ENCODE measurements around the gene ST6GALNAC1. TPM values are rescaled to one million over a fixed set of nuclear protein-coding genes. Genes with fewer than 3 reads are reported as not detected.

The ST6GALNAC1 gene
- total and polyA plus RNA-seq, 2 donors (not counting 3 experiments of a cell fraction or from before 2014, with no cell fraction given): 0.19 to 0.55 TPM

DNA sequence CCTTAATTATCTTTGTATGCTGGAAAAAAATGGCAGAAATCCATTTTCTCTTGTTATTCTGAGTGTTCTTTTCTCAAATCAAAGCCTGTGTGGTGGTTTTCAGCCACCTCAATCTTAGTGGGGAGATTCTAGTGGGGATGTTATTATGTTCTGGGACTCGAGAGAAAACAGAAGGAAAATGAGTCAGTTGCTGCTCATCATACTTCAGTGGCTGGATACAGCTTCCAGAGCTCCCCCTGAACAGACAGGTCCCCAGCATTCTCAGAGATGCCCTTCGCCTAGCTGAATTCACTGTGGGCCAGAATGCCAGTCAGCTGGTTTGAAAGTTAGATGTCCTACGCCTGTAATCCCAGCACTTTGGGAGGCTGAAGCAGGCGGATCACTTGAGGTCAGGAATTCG, 8.5 kb downstream of the ST6GALNAC1 start:
- no peaks in the 10 kb centered on the region for H3K36me3 ChIP-seq (ENCODE audit: control insufficient read depth in 2 of 2, extremely low read depth in 1 of 2, insufficient read depth in 2 of 2, low read length in 2 of 2)
- intact Hi-C loops (cut with micrococcal nuclease): no loop called here
- dilution Hi-C loops (cut with MboI; ENCODE audit: extremely low pct_ligation_motif_present, low sequenced_read_pairs): no loop called here
- TF ChIP-seq GATA2 (IDR thresholded peaks at IDR 0.05; ENCODE audit: insufficient read depth, insufficient read length, low read depth, low read length) (no peak), FOS (IDR thresholded peaks at IDR 0.05; ENCODE audit: borderline replicate concordance, insufficient read depth, low read length) (peak; percentile 50), JUN (IDR thresholded peaks at IDR 0.05; ENCODE audit: borderline replicate concordance, insufficient read depth, insufficient read length, low read depth) (no peak)
- H3K4me2 ChIP-seq (ENCODE audit: insufficient read depth, low read length): no peak overlapping the region
- H3K9ac ChIP-seq (replicated peaks; ENCODE audit: extremely low read depth, insufficient read depth, low read length): no peak overlapping the region
- no peaks in the 10 kb centered on the region for H3K79me2 ChIP-seq (ENCODE audit: control insufficient read depth, insufficient read depth, low read length)
- no peaks in the 10 kb centered on the region for H3K4me1 ChIP-seq (ENCODE audit: control insufficient read depth, extremely low read depth, insufficient read depth, low read length)
- BruUV-seq (replicated peaks): no TSS peak
- H3K9me1 ChIP-seq (replicated peaks; ENCODE audit: control insufficient read depth, extremely low read depth, insufficient read depth, low read length): no peaks in the 10 kb centered on the region
- H3K4me3 ChIP-seq (replicated peaks in 1 of 3; ENCODE audit: insufficient read depth in 1 of 3, low read depth in 1 of 3, low read length in 3 of 3): no peak overlapping the region
- peaks cover 0 to 2% of the 10 kb centered on the region in 2 experiments for H3K27me3 ChIP-seq (ENCODE audit: control insufficient read depth in 2 of 2, insufficient read depth in 2 of 2, low read length in 2 of 2)
- CTCF ChIA-PET: interaction anchor here (1.2 to 5.2 kb wide), 2 partner anchors 11 to 77 kb away, joined by 3 to 30 read pairs; no protein-coding TSS in a partner anchor
- no peak for FAIRE-seq
- no peaks in the 10 kb centered on the region for H4K20me1 ChIP-seq (replicated peaks; ENCODE audit: control insufficient read depth, extremely low read depth, insufficient read depth, low read length)
- no peak overlapping the region for H2AFZ ChIP-seq (ENCODE audit: low read depth, low read length)
- no peak overlapping the region for H3K27ac ChIP-seq (ENCODE audit: insufficient read depth, low read depth, low read length)
- H3K9me3 ChIP-seq (replicated peaks; ENCODE audit: control insufficient read depth, insufficient read depth, low read length): no peaks in the 10 kb centered on the region
- POLR2A ChIA-PET: no interaction called here
- no peak for DNase-seq (ENCODE audit: low read depth, low spot score)

DNA sequence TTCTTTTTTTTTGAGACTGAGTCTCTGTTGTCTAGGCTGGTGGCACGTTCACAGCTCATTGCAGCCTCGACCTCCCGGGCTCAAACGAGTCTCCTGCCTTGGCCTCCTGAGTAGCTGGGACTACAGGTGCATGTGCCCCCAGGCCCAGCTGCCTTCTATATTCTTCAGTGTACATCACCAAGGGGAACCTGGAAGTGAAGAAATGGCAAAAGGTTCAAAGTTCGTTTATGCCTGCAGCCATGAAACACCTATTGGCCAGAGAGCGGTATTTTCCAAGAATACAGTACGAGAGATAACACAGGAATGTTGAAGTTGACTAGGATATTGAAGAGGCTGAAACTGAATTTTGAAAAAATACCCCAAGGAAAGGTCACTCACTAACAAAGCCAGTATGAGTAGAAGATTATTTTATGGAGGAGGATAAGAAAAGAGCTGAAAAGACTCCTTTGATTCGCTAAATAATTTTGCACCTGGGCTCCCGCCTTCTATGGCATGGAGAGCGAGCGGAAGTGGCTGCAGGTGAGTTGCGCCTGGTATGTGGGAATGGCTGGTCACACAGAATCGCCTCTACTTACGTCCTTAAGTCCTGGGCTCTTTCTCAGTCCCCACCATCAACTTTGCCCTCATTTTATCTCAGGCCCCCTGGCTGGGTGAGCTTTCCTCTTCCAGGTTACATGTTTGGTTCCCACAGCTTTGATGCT, 9.8 kb downstream of the ST6GALNAC1 start:
- dilution Hi-C loops (cut with MboI; ENCODE audit: extremely low pct_ligation_motif_present, low sequenced_read_pairs) (no loop called here), intact Hi-C loops (cut with micrococcal nuclease) (no loop called here)
- Histone ChIP-seq H3K9ac (replicated peaks; ENCODE audit: extremely low read depth, insufficient read depth, low read length) (no peak overlapping the region), H3K27ac (ENCODE audit: insufficient read depth, low read depth, low read length) (no peak overlapping the region), H3K27me3 (ENCODE audit: control insufficient read depth in 2 of 2, insufficient read depth in 2 of 2, low read length in 2 of 2) (peaks cover 0 to 2% of the 10 kb centered on the region in 2 experiments), H3K36me3 (ENCODE audit: control insufficient read depth in 2 of 2, extremely low read depth in 1 of 2, insufficient read depth in 2 of 2, low read length in 2 of 2) (no peaks in the 10 kb centered on the region), H3K9me1 (replicated peaks; ENCODE audit: control insufficient read depth, extremely low read depth, insufficient read depth, low read length) (no peaks in the 10 kb centered on the region), H3K4me3 (replicated peaks in 1 of 3; ENCODE audit: insufficient read depth in 1 of 3, low read depth in 1 of 3, low read length in 3 of 3) (no peak overlapping the region), H3K4me1 (ENCODE audit: control insufficient read depth, extremely low read depth, insufficient read depth, low read length) (no peaks in the 10 kb centered on the region), H3K79me2 (ENCODE audit: control insufficient read depth, insufficient read depth, low read length) (no peaks in the 10 kb centered on the region), H4K20me1 (replicated peaks; ENCODE audit: control insufficient read depth, extremely low read depth, insufficient read depth, low read length) (no peaks in the 10 kb centered on the region), H2AFZ (ENCODE audit: low read depth, low read length) (no peak overlapping the region), H3K9me3 (replicated peaks; ENCODE audit: control insufficient read depth, insufficient read depth, low read length) (no peaks in the 10 kb centered on the region), H3K4me2 (ENCODE audit: insufficient read depth, low read length) (no peak overlapping the region)
- TF ChIP-seq POLR2A (IDR thresholded peaks at IDR 0.05; ENCODE audit: low read depth, low read length) (no peak), MYC (IDR thresholded peaks at IDR 0.05; ENCODE audit: low read depth, low read length) (no peak), EZH2 (IDR thresholded peaks at IDR 0.05; ENCODE audit: borderline replicate concordance, low read depth, low read length, severe bottlenecking) (no peak), CTCF (IDR thresholded peaks at IDR 0.05; ENCODE audit: extremely low read depth in 1 of 2, insufficient read depth in 1 of 2, low read depth in 1 of 2, low read length in 2 of 2) (no peak), FOS (IDR thresholded peaks at IDR 0.05; ENCODE audit: borderline replicate concordance, insufficient read depth, low read length) (no peak), JUN (IDR thresholded peaks at IDR 0.05; ENCODE audit: borderline replicate concordance, insufficient read depth, insufficient read length, low read depth) (no peak), GATA2 (IDR thresholded peaks at IDR 0.05; ENCODE audit: insufficient read depth, insufficient read length, low read depth, low read length) (no peak), POLR2AphosphoS5 (IDR thresholded peaks at IDR 0.05; ENCODE audit: insufficient read depth, low read depth, low read length) (no peak)
- TF ChIP-seq, protein P1, sequence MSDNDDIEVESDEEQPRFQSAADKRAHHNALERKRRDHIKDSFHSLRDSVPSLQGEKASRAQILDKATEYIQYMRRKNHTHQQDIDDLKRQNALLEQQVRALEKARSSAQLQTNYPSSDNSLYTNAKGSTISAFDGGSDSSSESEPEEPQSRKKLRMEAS (IDR thresholded peaks at IDR 0.05; ENCODE audit: insufficient read depth, insufficient read length): no peak
- no peak for DNase-seq (ENCODE audit: low read depth, low spot score)
- no peak for FAIRE-seq
- no TSS peak for BruUV-seq (replicated peaks)
- ChIA-PET CTCF (interaction anchor here (1.0 to 5.2 kb wide), 3 partner anchors 10 to 76 kb away, joined by 3 to 30 read pairs (median 4); no protein-coding TSS in a partner anchor), POLR2A (no interaction called here)

Data from endothelial cell of umbilical vein (primary cell).